K562 (cell line): ENCODE results near the gene CCDC144A.
"Not testable (repeated sequence)": the region's sequence is repeated elsewhere in the genome, so short reads cannot be mapped to it uniquely, and the experiment has no call there.

Experiments used
- CREM ChIP-seq: IDR thresholded peaks from 2 replicates; pipeline ENCODE4 v1.6.1; 2014; ENCODE audit warnings: antibody characterized with exemption, low read depth
- E2F4 ChIP-seq: sonication (generic); formaldehyde crosslinking; IDR thresholded peaks from 2 replicates; pipeline ENCODE4 v1.8.0; 2022; ENCODE audit warnings: mild to moderate bottlenecking, low read depth, missing genetic modification reagents
- HMG20A ChIP-seq: fragments of 450-650 bp; formaldehyde crosslinking; conservative IDR thresholded peaks from 2 replicates; pipeline ENCODE4 v1.4.0; 2020; ENCODE audit warnings: mild to moderate bottlenecking, mixed read lengths
- KDM1A ChIP-seq, 2 experiments: fragments of 450-650 bp; IDR thresholded peaks; 2 replicates each; pipeline ENCODE4 v1.6.1; 2016; ENCODE audit warnings: mild to moderate bottlenecking in 2 of 2
- MAX ChIP-seq: sonication (generic); formaldehyde crosslinking; IDR thresholded peaks from 2 replicates; pipeline ENCODE4 v1.9.0; 2022; ENCODE audit warnings: mild to moderate bottlenecking, missing genetic modification reagents
- NR1H2 ChIP-seq: sonication (generic); formaldehyde crosslinking; IDR thresholded peaks from 2 replicates; pipeline ENCODE4 v1.4.0; 2020; ENCODE audit warnings: mild to moderate bottlenecking, missing genetic modification reagents
- POLR2A ChIP-seq: fragments of 450-650 bp; conservative IDR thresholded peaks from 2 replicates; pipeline ENCODE4 v1.6.1; 2016
- POLR3G ChIP-seq: IDR thresholded peaks from 2 replicates; pipeline ENCODE4 v1.6.1; 2011; ENCODE audit not compliant: insufficient read length, insufficient replicate concordance; ENCODE audit errors: extremely low read depth
- PURB ChIP-seq: sonication (generic); formaldehyde crosslinking; IDR thresholded peaks from 2 replicates; pipeline ENCODE4 v1.9.0; 2021; ENCODE audit warnings: low read depth, mild to moderate bottlenecking, missing genetic modification reagents
- TAF1 ChIP-seq: IDR thresholded peaks from 2 replicates; pipeline ENCODE4 v1.6.1; 2011; ENCODE audit warnings: mild to moderate bottlenecking, low read length, moderate library complexity; ENCODE audit not compliant: insufficient read depth, control insufficient read depth, severe bottlenecking; ENCODE audit errors: extremely low read depth
- TCF7 ChIP-seq: sonication (generic); IDR thresholded peaks from 2 replicates; pipeline ENCODE4 v1.6.1; 2016; ENCODE audit warnings: antibody characterized with exemption, borderline replicate concordance
- USF2 ChIP-seq: sonication (generic); formaldehyde crosslinking; IDR thresholded peaks from 2 replicates; pipeline ENCODE4 v1.5.0; 2020; ENCODE audit warnings: missing genetic modification reagents
- ZKSCAN1 ChIP-seq: fragments of 150-350 bp; IDR thresholded peaks from 2 replicates; pipeline ENCODE4 v1.6.1; 2016; ENCODE audit warnings: low read depth, low read length
- ZNF347 ChIP-seq: fragments of 450-650 bp; formaldehyde crosslinking; IDR thresholded peaks from 2 replicates; pipeline ENCODE4 v1.4.0; 2020; ENCODE audit warnings: low read depth, mild to moderate bottlenecking, moderate library complexity

GRCh38 chr17:16794215-16794614, 104.2 kb downstream of the CCDC144A start:
- TF ChIP-seq ZKSCAN1; KDM1A (IDR thresholded peaks at IDR 0.05); USF2 (CRISPR knock-in tag); ZNF347 (CRISPR knock-in tag); TCF7; HMG20A (CRISPR knock-in tag); E2F4 (CRISPR knock-in tag); NR1H2 (CRISPR knock-in tag); POLR2A; CREM; PURB (CRISPR knock-in tag); TAF1; POLR3G; MAX: not testable (repeated sequence)
